ENCODE data around the gene ZNF516. TPM values are rescaled to one million over a fixed set of nuclear protein-coding genes. Genes with fewer than 3 reads are reported as not detected.

Gene ZNF516
- total and polyA plus RNA-seq, 2 of the 4 experiments (the other 2 are of a cell fraction) = 7.9 to 16.9 TPM

- Histone ChIP-seq H2BK15ac (ENCODE audit: low read depth, low read length) (no peak overlapping the region), H3K79me1 (ENCODE audit: low read depth in 1 of 2, low read length in 2 of 2) (peaks cover 48 to 95% of the 10 kb centered on the region in 2 experiments), H3K9ac (ENCODE audit: low read depth, low read length) (no peak overlapping the region), H3K4me1 (ENCODE audit: control insufficient read depth, insufficient read depth, low read length) (peaks cover 18% of the 10 kb centered on the region), H3K23ac (ENCODE audit: low read depth, low read length) (no peak overlapping the region), H3K27me3 (ENCODE audit: control insufficient read depth, insufficient read depth, low read length) (no peaks in the 10 kb centered on the region), H3K27ac (ENCODE audit: insufficient read depth, low read length) (no peak overlapping the region), H2AK9ac (replicated peaks; ENCODE audit: low read depth, low read length, poor library complexity) (no peak overlapping the region), H3K36me3 (ENCODE audit: control insufficient read depth, insufficient read depth, low read length) (peaks cover 3% of the 10 kb centered on the region; the same call in 1 of the 2 replicates), H3K4me3 (ENCODE audit: insufficient read depth, low read depth, low read length) (no peak overlapping the region), H2AK5ac (ENCODE audit: low read depth, low read length) (no peak overlapping the region), H2AFZ (replicated peaks; ENCODE audit: low read length, poor library complexity) (no peak overlapping the region), H3K18ac (ENCODE audit: low read depth, low read length) (no peak overlapping the region), H4K20me1 (ENCODE audit: insufficient read depth, low read length) (peaks cover 92% of the 10 kb centered on the region), H3K4ac (ENCODE audit: low read depth, low read length) (no peak overlapping the region), H3K56ac (ENCODE audit: extremely low read depth, insufficient read depth, low read length) (no peak overlapping the region), H2BK120ac (ENCODE audit: low read depth, low read length) (no peak overlapping the region), H3K14ac (replicated peaks; ENCODE audit: low read depth, low read length) (no peak overlapping the region), H3K4me2 (ENCODE audit: low read depth, low read length) (no peak overlapping the region), H2BK5ac (ENCODE audit: low read depth, low read length, poor library complexity, severe bottlenecking) (no peak overlapping the region), H4K5ac (ENCODE audit: low read depth, low read length) (no peak overlapping the region), H4K91ac (ENCODE audit: insufficient read depth, low read depth, low read length) (no peak overlapping the region), H3K9me3 (ENCODE audit: control insufficient read depth, insufficient read depth, low read length) (no peaks in the 10 kb centered on the region), H4K8ac (ENCODE audit: low read depth in 2 of 2, low read length in 2 of 2) (no peak overlapping the region), H3K9me1 (ENCODE audit: insufficient read depth, low read length) (peaks cover 41% of the 10 kb centered on the region), H2BK20ac (ENCODE audit: low read depth, low read length) (no peak overlapping the region)
- DNase-seq = no peak
- ChIA-PET POLR2A (ENCODE audit: unreplicated experiment) (no interaction called here), CTCF (interaction anchor here (1.0 kb wide), 1 partner anchor 10 kb away, joined by 3 read pairs; no protein-coding TSS in a partner anchor)
- dilution Hi-C loops (cut with HindIII; ENCODE audit: low sequenced_read_pairs, unreplicated experiment) = no loop called here
- no peak for ATAC-seq (ENCODE audit: low read depth)
- in situ Hi-C loops (cut with MboI; ENCODE audit: low sequenced_read_pairs) = no loop called here
- no TSS peak for BruUV-seq (replicated peaks)
- 94% methylated on average over 2 of the region's 8 CpGs; no CpG with 5 or more reads in 1 of the 2 experiments for WGBS, 2 experiments (ENCODE audit: extremely low coverage in 2 of 2, insufficient read length in 1 of 2)
- TF ChIP-seq SMC3 (IDR thresholded peaks at IDR 0.05; ENCODE audit: low read depth, low read length) = no peak
- no peak for TF ChIP-seq RAD21 (IDR thresholded peaks at IDR 0.05; ENCODE audit: low read length)
- TF ChIP-seq RCOR1 (IDR thresholded peaks at IDR 0.05; ENCODE audit: insufficient replicate concordance, low read length) = no peak
- TF ChIP-seq, protein P1, sequence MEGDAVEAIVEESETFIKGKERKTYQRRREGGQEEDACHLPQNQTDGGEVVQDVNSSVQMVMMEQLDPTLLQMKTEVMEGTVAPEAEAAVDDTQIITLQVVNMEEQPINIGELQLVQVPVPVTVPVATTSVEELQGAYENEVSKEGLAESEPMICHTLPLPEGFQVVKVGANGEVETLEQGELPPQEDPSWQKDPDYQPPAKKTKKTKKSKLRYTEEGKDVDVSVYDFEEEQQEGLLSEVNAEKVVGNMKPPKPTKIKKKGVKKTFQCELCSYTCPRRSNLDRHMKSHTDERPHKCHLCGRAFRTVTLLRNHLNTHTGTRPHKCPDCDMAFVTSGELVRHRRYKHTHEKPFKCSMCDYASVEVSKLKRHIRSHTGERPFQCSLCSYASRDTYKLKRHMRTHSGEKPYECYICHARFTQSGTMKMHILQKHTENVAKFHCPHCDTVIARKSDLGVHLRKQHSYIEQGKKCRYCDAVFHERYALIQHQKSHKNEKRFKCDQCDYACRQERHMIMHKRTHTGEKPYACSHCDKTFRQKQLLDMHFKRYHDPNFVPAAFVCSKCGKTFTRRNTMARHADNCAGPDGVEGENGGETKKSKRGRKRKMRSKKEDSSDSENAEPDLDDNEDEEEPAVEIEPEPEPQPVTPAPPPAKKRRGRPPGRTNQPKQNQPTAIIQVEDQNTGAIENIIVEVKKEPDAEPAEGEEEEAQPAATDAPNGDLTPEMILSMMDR (conservative IDR thresholded peaks at IDR 0.05; ENCODE audit: low read depth, low read length) = no peak
- TF ChIP-seq BHLHE40 (IDR thresholded peaks at IDR 0.05; ENCODE audit: low read depth, low read length) = no peak
- no peak for TF ChIP-seq FOS (IDR thresholded peaks at IDR 0.05; ENCODE audit: low read depth, low read length)
- no peak for TF ChIP-seq CHD1 (IDR thresholded peaks at IDR 0.05; ENCODE audit: low read depth, low read length)
- no peak for TF ChIP-seq MAZ (IDR thresholded peaks at IDR 0.05; ENCODE audit: borderline replicate concordance, low read depth, low read length)
- TF ChIP-seq POLR2A (IDR thresholded peaks at IDR 0.05; ENCODE audit: low read depth, low read length) = no peak
- no peak for TF ChIP-seq NFE2L2 (IDR thresholded peaks at IDR 0.05; ENCODE audit: low read depth, low read length)
- no peak for TF ChIP-seq RFX5 (IDR thresholded peaks at IDR 0.05; ENCODE audit: low read depth, low read length)
- TF ChIP-seq MXI1 (IDR thresholded peaks at IDR 0.05; ENCODE audit: borderline replicate concordance, low read depth, low read length) = no peak
- no peak for TF ChIP-seq ELK1 (IDR thresholded peaks at IDR 0.05; ENCODE audit: borderline replicate concordance, low read depth, low read length)
- intact Hi-C loops (cut with micrococcal nuclease) = no loop called here
Measured at GRCh38 chr18:76387608-76388007, 107.4 kb downstream of the ZNF516 start.
